ENCODE measurements around the gene STARD9.

DNA sequence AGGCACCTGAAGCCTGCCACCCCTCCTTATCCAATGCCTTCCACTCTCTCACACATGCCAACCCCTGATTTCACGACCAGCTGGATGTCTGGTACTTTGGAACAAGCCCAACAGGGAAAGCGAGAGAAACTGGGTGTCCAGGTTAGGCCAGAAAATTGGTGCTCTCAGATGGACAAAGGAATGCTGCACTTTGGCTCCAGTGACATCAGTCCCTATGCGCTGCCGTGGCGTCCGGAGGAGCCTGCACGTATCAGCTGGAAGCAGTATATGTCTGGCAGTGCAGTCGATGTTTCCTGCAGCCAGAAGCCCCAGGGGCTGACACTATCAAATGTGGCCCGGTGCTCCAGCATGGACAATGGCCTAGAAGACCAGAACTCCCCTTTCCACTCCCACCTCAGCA lies 116.4 kb downstream of the STARD9 start:
- TF ChIP-seq TCF7 (IDR thresholded peaks at IDR 0.05; ENCODE audit: low read depth) (no peak), TCF7L2 (IDR thresholded peaks at IDR 0.05; ENCODE audit: low read depth, low read length) (no peak), ZNF780A (CRISPR knock-in tag; IDR thresholded peaks at IDR 0.05) (no peak), CTCF (CRISPR knock-in tag; IDR thresholded peaks at IDR 0.05) (no peak), EP300 (IDR thresholded peaks at IDR 0.05; ENCODE audit: low read depth in 2 of 2, low read length in 2 of 2) (no peak), EP300 (CRISPR knock-in tag; IDR thresholded peaks at IDR 0.05; ENCODE audit: borderline replicate concordance) (no peak), ZNF549 (CRISPR knock-in tag; IDR thresholded peaks at IDR 0.05) (no peak), POLR2AphosphoS5 (IDR thresholded peaks at IDR 0.05; ENCODE audit: low read depth, low read length) (no peak), ZNF570 (CRISPR knock-in tag; IDR thresholded peaks at IDR 0.05; ENCODE audit: borderline replicate concordance) (no peak), ATM (IDR thresholded peaks at IDR 0.05; ENCODE audit: borderline replicate concordance) (no peak), ZSCAN29 (CRISPR knock-in tag; conservative IDR thresholded peaks at IDR 0.05) (no peak), HCFC1 (IDR thresholded peaks at IDR 0.05; ENCODE audit: low read depth, low read length) (no peak)
